Midbrain (tissue), 1 donor: ENCODE data around the gene SDR42E1.

ENCODE experiments used
- DNase-seq: peaks from one replicate; lab custom pipeline; 2025; lab: John Stamatoyannopoulos, UW

SDR42E1 gene

GRCh38 chr16:81939164-81940056, 71.9 kb downstream of the SDR42E1 start:
- no peak for DNase-seq
